HG03045 (cell line): Measurements from ENCODE around the gene KIN.
"Not testable (repeated sequence)": the region's sequence is repeated elsewhere in the genome, so short reads cannot be mapped to it uniquely, and the experiment has no call there.

Experiments used
- ATAC-seq: cut with Tn5 transposase; IDR thresholded peaks from one replicate; pipeline ENCODE4 v1.9.1; 2021; ENCODE audit warnings: mild to moderate bottlenecking, moderate library complexity; ENCODE audit not compliant: unreplicated experiment

The KIN gene, protein sequence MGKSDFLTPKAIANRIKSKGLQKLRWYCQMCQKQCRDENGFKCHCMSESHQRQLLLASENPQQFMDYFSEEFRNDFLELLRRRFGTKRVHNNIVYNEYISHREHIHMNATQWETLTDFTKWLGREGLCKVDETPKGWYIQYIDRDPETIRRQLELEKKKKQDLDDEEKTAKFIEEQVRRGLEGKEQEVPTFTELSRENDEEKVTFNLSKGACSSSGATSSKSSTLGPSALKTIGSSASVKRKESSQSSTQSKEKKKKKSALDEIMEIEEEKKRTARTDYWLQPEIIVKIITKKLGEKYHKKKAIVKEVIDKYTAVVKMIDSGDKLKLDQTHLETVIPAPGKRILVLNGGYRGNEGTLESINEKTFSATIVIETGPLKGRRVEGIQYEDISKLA

DNA sequence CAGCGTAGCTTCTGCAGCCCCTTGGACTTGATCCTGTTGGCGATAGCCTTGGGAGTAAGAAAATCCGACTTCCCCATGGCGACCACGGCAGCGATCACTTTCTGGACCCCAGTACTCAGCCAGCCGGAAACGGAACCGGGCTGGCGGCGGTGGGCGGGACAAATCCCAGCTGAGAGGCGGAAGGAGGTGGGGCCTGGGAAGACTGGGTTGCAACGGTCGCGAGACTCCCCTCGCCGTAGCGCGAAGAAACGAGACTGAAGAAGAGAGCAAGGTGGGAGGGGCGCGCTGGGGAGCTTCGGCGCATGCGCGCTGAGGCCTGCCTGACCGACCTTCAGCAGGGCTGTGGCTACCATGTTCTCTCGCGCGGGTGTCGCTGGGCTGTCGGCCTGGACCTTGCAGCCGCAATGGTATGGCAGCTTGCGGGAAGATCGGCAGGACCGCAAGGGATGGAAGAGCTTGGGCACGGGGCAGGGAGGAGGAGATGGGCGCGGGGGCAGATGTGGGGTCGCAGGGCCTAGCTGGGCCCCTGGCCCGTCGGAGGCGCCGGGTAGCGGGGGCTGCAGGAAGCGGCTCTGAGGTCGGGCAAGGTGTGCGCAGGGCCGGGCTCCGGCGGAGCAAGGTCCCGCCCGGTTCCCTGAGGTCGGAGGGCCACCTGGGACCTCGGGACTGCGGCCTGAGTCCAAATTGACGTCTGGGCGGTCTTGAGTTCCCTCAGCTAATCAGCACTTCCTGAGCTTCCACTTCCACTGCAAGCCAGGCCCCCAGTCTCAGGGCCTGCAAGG lies at the start of gene KIN, which contains the start of gene ATP5F1C:
Gene KIN (minus strand): TSS at position 137 of the 782 bp plus-strand sequence. CDS start 60 bp downstream, at position 77.
Gene ATP5F1C (plus strand): TSS at position 321 of the 782 bp plus-strand sequence. CDS start 31 bp downstream, at position 352.
- ATAC-seq = peak; percentile 97

DNA sequence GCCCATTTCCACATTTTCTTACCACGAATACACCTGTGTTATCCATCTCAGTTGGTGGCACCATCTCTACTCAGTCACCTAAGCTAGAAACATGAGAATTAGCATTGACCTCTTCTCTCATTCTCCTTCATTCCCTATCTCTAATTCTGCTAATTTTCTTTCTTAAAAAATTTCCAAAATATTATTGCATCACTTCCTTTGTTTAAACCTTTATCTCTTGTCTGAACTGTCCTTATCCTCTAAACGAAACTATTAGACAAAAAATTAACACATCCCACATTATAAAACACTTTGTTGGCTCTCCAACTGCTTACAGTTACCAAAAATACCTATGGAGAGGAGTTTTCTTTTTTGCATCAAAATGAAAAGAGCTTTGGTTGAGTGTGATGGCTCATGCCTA lies 48.8 kb upstream of the KIN start:
- no peak for ATAC-seq

DNA sequence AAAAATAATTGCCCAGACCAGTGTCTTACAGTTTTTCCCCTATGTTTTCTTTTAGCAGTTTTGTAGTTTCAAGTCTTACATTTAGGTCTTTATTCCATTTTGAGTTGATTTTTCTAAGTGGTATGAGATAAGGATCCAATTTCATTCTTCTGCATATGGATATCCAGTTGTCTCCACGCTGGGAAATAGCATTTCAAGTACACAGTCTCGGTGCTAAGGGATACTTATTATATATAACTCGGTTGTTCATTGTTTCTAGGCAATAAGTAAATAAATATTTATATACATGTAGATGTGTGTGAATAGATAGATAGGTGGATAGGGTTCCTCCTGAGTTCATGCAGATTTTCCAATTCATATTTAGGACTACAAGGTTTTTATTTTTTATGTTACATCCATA lies 46.5 kb upstream of the KIN start:
- no peak for ATAC-seq

DNA sequence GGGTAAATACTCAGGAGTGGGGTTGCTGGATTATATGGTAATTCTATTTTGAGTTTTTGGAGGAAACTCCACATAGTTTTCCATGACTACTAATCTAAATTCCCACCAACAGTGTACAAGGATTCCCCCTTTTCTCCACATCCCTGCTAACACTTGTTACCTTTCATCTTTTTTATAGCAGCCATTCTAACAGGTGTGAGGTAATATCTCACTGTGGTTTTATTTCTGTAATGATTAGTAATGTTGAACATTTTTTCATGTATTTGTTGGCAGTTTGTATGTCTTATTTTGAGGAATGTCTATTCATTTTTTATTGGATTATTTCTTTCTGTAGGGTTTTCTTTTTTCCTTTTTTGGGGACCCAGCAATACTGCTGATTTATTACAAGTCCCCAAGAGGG lies 45.4 kb upstream of the KIN start:
- no peak for ATAC-seq

DNA sequence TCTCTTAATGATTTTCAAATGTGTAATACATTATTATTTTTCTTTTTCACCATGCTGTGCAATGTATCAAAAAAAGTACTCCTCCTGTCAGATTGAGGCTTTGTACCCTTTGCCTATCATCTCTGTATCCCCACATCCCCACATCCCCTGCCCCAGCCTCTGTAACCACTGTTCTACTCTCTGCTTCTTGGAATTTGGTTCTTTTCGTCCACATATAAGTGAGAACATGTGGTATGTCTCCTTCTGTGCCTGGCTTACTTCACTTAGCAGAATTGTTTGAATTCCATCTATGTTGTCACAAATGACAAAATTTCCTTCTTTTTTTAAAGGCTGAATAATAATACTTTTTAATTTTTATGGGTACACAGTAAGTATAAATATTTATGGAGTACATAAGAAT lies 44.3 kb upstream of the KIN start:
- ATAC-seq = no peak

DNA sequence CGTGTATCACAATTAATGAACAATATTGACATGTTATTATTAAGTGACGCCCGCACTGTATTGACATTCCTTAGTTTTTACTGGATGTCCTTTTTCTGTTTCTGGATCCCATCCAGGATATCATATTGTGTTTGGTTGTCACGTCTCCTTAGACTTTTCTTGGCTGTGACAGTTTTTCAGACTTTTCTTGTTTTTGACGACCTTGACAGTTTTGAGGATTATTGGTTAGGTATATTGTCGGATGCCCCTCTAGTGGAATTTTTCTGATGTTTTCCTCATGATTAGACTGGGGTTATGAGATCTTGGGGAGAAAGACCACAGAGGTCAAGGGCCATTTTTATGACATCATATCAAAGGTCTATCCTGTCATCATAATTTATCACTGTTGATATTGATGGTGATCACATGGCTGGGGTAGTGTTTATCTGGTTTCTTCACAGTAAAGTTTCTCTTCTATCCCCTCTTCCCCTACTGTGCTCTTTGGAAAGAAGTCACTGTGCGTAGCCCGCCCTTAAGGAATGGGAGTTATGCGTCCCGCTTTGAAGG lies 41.6 kb upstream of the KIN start:
- no peak for ATAC-seq

DNA sequence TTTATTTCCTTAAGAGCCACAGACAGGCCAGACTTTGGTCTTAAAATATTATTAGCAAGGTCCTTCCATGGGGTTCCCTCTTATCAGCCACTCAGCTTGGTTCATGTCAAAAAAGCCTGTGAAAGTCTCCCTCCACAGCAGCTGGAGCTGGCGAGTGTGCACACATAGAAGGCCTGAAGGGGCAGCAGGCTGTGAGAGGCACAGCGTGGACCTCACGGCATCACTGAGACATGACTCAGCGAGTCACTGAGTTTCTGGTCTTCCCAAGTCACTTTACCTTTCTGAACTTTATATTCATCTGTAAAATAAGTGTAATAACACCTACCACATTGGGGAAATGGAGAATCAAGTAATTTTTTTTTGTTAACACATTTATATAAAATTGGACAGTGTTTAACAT lies 39.2 kb upstream of the KIN start:
- no peak for ATAC-seq

DNA sequence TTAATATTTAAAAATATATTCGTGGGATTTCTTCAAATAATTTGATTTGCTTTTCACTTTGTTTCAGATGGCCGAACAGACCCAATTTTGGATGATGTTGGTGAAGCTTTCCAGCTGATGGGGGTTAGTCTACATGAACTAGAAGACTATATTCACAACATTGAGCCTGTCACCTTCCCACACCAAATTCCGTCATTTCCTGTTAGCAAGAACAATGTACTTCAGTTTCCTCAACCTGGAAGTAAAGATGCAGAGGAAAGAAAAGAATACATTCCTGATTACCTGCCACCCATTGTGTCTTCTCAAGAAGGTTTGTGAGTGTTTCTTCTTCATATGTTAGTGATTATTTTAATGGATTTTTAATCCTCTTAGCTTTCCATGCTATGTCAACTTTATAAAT lies 36.5 kb upstream of the KIN start:
- no peak for ATAC-seq

DNA sequence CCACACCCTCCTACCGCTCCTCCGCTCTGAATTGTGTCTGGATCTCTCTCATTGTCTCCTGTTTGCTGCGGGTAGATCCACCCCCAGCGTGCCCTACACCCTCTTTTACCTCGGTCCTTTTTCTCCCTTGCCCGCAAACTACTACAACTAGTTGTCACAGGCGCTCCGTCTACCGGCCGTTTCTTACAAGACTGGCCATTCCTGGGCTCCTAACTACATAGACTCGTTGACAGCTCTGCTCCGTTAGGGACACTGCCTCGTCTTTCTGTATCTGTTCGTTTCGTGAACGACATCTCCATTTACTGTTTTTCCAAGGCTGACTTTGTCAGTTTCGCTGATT lies 31.3 kb upstream of the KIN start:
- ATAC-seq = peak; percentile 28

DNA sequence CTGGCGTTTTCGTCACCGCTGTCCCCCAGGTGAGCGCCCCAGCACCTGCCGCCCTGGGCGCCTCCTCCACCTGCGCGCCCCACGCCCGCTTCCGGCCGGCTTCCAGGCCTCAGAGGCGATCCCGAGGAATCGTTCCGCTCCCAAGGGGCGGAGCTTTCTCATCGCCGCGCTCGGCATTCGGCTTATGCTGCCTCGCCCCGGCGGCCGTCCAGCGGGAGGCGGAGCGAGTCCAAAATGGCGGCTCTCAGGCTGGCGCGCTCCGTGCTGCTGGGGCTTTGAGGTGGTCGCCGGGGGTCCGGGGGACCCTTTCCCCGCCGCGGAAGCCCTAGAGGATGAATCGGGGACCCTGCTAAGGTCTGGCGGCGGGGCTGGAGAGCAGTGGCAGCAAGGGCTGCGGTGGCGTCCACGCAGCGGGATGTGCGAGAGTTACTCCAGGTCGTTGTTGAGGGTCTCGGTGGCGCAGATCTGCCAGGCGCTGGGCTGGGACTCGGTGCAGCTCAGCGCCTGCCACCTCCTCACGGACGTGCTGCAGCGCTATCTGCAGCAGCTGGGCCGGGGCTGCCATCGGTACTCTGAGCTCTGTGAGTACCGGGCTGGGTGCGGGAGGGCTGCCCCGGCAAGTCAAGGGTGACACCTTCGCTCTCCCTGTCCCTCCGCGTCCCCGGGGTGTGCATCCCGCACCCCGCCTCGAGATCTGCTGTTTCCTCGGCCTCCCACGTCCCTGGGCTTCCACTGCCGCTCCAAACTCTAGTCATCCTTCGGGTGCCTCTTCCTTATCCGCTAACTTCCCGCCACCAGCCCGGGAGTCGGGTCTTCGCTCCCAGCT lies 30.7 kb upstream of the KIN start, which contains the start of gene TAF3:
Gene TAF3 (plus strand): TSS at position 211 of the 826 bp plus-strand sequence. CDS start 205 bp downstream, at position 416.
- peak; percentile 89 for ATAC-seq

DNA sequence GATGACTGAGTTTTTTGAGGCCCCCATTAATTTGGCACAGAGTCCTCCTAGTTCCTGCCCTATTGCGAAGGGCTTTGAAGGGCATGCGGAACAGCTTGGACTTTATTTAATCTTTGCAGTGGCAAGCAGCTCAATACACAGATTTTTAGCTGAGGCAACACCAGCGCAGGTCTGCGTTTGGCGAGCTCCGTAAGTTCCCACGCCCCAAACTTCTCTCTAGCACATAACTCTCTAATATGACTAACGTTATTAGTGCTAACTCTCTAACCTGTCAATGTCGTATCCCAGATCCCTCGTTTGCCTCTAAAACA lies 30.1 kb upstream of the KIN start:
- no peak for ATAC-seq

DNA sequence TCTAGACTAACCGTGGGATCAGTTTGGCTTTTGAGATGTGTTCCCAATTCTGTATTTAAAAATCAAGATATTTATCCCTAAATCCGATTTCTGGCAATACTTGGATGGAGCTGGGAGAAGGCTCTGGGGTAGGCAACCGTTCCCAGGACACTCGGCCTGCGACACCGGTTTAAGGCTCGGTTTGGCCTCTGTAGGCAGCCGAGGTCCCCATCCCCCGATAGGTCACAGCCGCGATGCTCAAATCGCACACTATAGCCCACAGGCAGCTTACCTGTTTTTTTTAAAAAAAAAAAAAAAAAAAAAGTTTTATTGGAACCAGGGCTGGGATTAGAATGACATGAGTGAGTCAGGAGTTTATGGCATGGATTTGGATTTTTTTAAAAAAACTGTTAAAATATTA lies 29.8 kb upstream of the KIN start:
- ATAC-seq = no peak

DNA sequence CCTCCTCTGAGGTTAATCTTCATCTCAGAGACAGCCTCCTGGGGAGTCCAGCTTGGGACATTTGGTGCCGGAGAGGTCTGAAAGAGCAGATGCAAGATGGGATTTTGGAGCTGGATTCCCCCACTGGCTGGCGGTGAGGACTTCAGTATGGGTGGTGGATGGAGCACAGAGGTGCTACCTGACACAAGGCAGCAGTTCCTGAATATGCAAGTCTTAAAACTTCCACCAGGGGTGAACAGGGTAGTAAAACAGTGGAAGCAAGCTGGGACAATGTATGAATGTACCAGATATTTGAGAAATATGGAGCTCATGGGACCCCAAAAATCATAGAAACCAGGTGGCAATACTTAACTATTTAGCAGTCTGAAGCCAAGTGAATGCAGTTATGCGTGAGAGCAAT lies 25.7 kb upstream of the KIN start:
- ATAC-seq = no peak

DNA sequence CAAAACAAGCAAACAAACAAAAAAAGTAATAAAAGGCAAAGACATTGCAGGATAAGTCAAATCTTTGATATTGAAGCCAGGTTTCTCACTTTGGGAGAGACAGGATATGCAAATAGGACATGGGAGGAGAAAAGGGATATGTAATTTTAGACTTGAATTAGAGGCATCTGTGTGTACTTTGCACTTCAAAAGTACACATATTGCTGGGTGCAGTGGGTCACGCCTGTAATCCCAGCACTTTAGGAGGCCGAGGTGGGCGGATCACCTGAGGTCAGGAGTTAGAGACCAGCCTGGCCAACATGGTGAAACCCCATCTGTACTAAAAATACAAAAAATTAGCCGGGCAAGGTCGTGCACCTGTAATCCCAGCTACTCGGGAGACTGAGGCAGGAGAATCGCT lies 23.9 kb upstream of the KIN start:
- ATAC-seq = not testable (repeated sequence)

DNA sequence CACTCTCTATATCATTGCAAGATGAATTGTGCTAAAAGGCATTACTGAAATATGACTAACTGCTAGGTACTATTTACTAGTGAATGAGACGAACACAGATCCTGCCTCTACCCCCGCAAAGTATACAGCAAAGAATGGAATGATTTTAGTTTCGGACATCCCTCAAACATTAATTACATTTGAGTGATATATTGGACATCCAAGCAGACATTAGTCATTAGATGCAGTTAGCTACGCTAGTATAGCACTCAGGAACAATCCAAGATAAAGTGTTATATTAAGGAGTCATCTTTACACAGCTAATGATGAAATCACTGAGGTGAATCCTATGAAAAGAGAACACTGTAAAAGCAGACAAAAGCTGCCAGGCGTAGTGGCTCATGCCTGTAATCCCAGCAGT lies 23.2 kb upstream of the KIN start:
- ATAC-seq = no peak

DNA sequence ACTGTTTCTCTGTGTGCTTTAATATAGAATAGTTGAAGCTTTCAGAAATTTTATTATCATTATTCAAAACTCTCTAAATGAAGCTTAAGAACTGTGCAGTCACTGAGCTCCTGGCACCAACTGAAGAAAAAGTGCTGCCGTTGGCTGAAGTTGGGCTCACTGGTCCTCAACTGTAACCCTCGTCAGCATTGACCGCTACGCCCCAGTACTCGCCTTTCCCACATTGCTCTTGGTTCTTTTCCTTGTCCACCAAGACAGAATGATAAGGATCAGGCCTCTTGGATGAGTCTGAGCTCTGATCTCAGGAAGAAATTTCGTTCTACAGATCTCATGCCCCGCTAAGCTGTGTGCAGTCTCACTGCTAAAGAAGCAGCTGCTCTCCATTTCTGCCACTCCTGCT lies 22.6 kb upstream of the KIN start:
- no peak for ATAC-seq

DNA sequence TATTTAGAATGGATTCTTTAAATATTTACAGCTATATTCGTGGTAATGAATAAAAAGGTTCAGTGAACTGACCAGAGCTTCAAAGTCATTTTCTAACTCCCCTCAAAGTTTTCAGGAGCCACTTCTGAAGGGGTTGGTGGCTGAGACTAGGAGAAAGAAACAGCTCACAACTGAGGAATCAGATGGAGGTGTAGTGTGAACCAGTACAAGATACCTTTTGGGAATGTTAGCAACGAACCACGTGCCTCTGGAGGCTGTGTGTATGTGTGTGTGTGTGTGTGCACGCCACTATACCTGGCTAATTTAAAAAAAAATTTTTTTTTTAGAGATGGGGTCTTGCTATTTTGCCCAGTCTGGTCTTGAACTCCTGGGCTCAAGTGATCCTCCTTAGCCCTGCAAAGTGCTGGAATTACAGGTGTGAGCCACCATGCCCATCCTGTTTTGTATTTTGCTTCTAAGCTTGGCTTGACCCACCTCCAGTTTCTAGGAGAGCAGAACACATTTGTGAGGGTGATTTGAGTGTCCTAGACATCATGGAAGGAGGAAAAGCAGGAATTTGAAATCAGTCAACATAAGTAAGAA lies 21.0 kb upstream of the KIN start:
- no peak for ATAC-seq

DNA sequence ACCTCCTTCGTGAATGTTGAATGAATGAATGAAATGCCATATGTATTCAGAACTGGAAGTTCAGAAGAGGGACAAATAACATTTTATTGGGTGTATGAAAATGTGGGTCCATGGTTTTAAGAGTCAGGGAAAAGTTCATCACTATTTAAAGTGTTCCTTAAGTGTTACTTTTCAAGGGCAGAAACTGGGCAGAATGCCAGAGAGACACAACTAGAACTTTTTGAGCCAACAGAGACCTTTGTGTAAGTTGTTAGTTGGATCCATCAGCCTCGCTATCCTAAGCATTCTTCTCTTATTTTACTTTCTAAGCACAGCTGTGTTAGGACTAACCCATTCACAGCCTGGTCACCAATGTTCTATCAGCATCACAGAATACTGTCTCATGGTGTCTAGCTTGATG lies 16.9 kb upstream of the KIN start:
- no peak for ATAC-seq

DNA sequence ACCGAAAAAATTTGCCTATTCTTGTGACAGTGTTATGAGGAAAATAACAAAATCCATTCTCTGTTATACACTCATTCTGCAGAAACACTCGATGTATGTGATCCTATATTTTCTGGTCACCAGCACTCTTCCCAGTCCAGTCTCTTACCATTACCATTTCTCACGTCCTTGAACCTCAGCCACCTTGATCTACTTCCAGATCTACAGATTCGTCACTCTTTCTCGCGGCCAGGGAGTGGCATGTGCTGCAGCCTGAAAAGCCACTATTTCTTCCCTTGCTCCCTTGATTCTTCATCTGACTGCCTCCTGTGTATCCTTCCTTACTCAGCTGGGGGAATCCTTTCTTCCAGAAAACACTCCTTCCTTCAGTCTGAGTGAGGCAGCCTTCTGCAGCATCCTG lies 16.4 kb upstream of the KIN start:
- ATAC-seq = no peak

DNA sequence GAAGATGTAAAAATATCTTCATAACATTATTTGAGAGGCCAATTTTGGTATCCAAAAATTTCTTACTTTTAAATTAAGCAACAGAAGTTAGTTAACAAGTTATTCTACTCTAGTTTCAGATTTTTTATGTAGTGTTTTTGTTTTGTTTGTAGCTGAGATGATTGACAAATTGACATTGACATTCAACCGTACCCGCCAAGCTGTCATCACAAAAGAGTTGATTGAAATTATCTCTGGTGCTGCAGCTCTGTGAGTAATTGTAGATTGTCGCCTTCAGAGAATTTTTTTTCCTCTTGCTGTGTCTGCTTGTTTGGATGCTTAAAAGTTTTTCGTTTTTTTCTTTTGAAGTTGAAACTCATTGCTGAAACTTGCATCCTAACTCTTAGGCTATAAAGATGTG lies 14.8 kb upstream of the KIN start:
- ATAC-seq = no peak

DNA sequence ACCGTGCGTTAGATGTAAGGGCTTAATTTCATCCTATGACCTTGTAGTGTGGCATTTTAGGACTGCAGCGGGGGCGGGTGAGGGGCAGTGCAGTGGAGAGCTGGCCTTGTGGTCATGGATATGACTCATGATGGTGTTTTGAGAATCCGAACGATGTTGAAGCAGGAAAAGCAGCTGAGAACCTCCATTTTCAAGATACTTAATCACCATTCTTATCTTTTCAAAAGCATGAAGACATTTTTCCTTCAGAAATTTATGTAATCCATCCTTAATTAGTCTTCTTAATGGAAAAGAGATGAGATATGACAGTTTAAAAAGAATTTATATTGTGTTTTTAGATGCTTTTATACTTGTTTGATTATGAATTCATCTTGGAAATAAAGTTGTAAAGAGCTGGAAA lies 9.8 kb upstream of the KIN start:
- ATAC-seq = no peak
